Lower leg skin (tissue), 4 donors: Measurements from ENCODE around the gene CA10. TPM values are rescaled to one million over a fixed set of nuclear protein-coding genes. Genes with fewer than 3 reads are reported as not detected.

Experiments
- DNase-seq, 2 donors: peaks; one replicate each; pipeline ENCODE4 v3.0.0-alpha.2; 2019; ENCODE audit warnings: low spot score in 2 of 2
- H3K4me3 ChIP-seq: fragments of 200-600 bp; sonication (generic); 2 replicates; pipeline ENCODE4 v1.5.1; 2017; ENCODE audit warnings: mild to moderate bottlenecking, low read depth; ENCODE audit not compliant: poor library complexity, severe bottlenecking
- CTCF ChIP-seq, 3 donors: fragments of 450-650 bp; IDR thresholded peaks; one replicate each; pipeline ENCODE4 v1.5.1; 2016; ENCODE audit warnings: antibody characterized with exemption in 3 of 3, mild to moderate bottlenecking in 3 of 3, moderate library complexity in 2 of 3
- POLR2A ChIP-seq, 2 donors: fragments of 450-650 bp; IDR thresholded peaks; one replicate each; pipeline ENCODE4 v1.6.1; 2016 to 2017; ENCODE audit warnings: antibody characterized with exemption in 2 of 2, mild to moderate bottlenecking in 1 of 2, moderate library complexity in 1 of 2
- WGBS, 2 donors: methylation state at CpG; one replicate each; pipeline ENCODE4 v1.1.5; 2018; 5-methylcytosine and 5-hydroxymethylcytosine counted together
- intact Hi-C: fragments of 100-400 bp; cut with DNase I; formaldehyde crosslinking; loops from one replicate; pipeline ENCODE4 v1.15.0; 2023; ENCODE audit warnings: low total_unique reads
- total RNA-seq, 4 donors: library from RNA; depleted of rRNA; stranded (reverse); fragments of >200 nt; gene quantifications; one replicate each; pipeline ENCODE4 v1.1.0, GENCODE V29; 2016

Gene CA10
- total RNA-seq, 4 donors from 2014 or later, result not detected

GRCh38 chr17:51741458-51741857 lies 417.1 kb downstream of the CA10 start:
- no peak for DNase-seq
- TF ChIP-seq CTCF (IDR thresholded peaks at IDR 0.05), result no peak
- no peak for TF ChIP-seq POLR2A (IDR thresholded peaks at IDR 0.05)
- no peak overlapping the region for H3K4me3 ChIP-seq
- intact Hi-C loops, result no loop called here

DNA sequence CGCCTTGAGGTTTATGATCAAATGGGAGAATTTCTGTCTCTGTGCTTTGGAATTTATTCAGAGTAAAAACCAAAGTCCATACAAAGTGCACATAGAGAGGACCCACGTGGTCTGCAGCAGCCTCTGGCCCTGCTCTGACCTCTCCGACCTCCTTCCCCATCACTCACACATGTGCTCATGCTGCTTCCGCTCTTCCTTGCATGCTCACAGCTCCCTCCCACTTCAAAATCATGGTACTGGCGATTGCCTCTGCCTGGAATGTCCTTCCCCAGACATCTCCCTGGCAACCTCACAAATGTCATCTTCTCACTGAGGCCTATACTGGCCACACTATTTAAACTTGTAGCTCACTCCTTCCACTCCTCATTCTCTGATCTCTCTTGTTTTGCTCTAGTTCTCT lies 418.0 kb downstream of the CA10 start:
- no peak for DNase-seq
- intact Hi-C loops, result no loop called here
- no peak for TF ChIP-seq POLR2A (IDR thresholded peaks at IDR 0.05)
- no peak for TF ChIP-seq CTCF (IDR thresholded peaks at IDR 0.05)
- WGBS, 2 donors, result 61 to 66% methylated on average over 5 of the region's 5 CpGs
- H3K4me3 ChIP-seq, result no peak overlapping the region

- intact Hi-C loops, result no loop called here
- TF ChIP-seq POLR2A (IDR thresholded peaks at IDR 0.05) (no peak), CTCF (IDR thresholded peaks at IDR 0.05) (no peak)
- WGBS, 2 donors, result 84 to 85% methylated on average over 6 of the region's 6 CpGs
- H3K4me3 ChIP-seq, result no peak overlapping the region
- DNase-seq, result no peak
These were observed 419.1 kb downstream of the CA10 start for GRCh38 chr17:51739245-51739886.

GRCh38 chr17:51736356-51736755 lies 422.2 kb downstream of the CA10 start:
- no peak for DNase-seq
- H3K4me3 ChIP-seq, result no peak overlapping the region
- WGBS, 2 donors, result 73 to 81% methylated on average over 2 of the region's 2 CpGs
- intact Hi-C loops, result no loop called here
- no peak for TF ChIP-seq CTCF (IDR thresholded peaks at IDR 0.05)
- no peak for TF ChIP-seq POLR2A (IDR thresholded peaks at IDR 0.05)

GRCh38 chr17:51734976-51735375 lies 423.5 kb downstream of the CA10 start:
- 90 to 91% methylated on average over 2 of the region's 2 CpGs for WGBS, 2 donors
- no peak overlapping the region for H3K4me3 ChIP-seq
- TF ChIP-seq CTCF (IDR thresholded peaks at IDR 0.05) (no peak), POLR2A (IDR thresholded peaks at IDR 0.05) (no peak)
- DNase-seq, result no peak
- intact Hi-C loops, result no loop called here

GRCh38 chr17:51734462-51734861 lies 424.1 kb downstream of the CA10 start:
- TF ChIP-seq POLR2A (IDR thresholded peaks at IDR 0.05) (no peak), CTCF (IDR thresholded peaks at IDR 0.05) (no peak)
- intact Hi-C loops, result no loop called here
- H3K4me3 ChIP-seq, result no peak overlapping the region
- no peak for DNase-seq
- WGBS, 2 donors, result 48 to 62% methylated on average over 4 of the region's 4 CpGs
